Measurements from ENCODE around the gene ATP2A1. TPM values are rescaled to one million over a fixed set of nuclear protein-coding genes. Genes with fewer than 3 reads are reported as not detected.

ATP2A1 gene
- total and polyA plus RNA-seq, 2 of the 4 experiments (the other 2 are of a cell fraction), result under 0.01 to 0.63 TPM

DNA sequence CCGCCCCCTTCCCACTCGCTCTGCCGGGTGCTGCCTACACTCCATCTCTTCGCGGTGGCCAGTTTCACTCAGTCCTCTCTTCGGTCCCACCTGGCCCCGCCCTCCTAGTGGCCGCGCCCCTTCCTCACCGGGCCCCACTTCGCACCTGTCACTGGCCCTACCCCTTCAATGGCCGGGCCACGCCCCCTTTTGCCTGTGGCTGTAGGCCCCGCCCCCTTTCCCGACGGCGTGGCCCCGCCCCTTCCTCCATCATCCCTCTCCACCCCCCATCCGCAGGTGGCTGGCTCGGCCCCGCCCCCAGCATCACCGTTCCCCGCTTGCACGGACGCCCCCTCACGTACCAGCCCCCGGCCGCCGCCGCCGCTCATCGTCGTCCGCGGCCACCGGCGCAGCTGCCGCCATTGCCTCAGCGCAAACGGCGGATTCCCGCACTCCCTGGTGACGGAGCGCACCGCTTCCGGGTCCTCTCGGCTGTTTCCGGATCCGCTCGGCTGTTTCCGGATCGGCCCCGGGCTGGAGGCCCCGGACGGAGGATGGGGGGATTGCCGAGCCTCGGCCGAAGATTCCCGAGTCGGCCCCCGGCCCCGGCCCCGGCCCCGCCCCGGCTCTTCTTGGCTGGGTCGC lies 46.6 kb downstream of the ATP2A1 start, which contains the start of gene RABEP2:
TSS of gene RABEP2 (minus strand) at position 477 of the 624 bp plus-strand sequence. CDS start at position 402, 75 bp downstream.
- Histone ChIP-seq H3K14ac (replicated peaks; ENCODE audit: low read depth, low read length) (peak within 1 kb of the TSS; percentile 97), H3K9me3 (ENCODE audit: control insufficient read depth, insufficient read depth, low read length) (no peaks in the 10 kb centered on the region), H3K18ac (ENCODE audit: low read depth, low read length) (peak within 1 kb of the TSS; percentile 77), H3K4me1 (ENCODE audit: control insufficient read depth, insufficient read depth, low read length) (peaks cover 2% of the 10 kb centered on the region; the same call in 1 of the 2 replicates), H3K36me3 (ENCODE audit: control insufficient read depth, insufficient read depth, low read length) (peaks cover 3% of the 10 kb centered on the region; the same call in 1 of the 2 replicates), H3K4me2 (ENCODE audit: low read depth, low read length) (peak within 1 kb of the TSS; percentile 83), H3K79me1 (ENCODE audit: low read depth in 1 of 2, low read length in 2 of 2) (peaks cover 0 to 13% of the 10 kb centered on the region in 2 experiments; a peak in 3 of 4 replicates), H3K9ac (ENCODE audit: low read depth, low read length) (peak within 1 kb of the TSS; percentile 95), H3K4me3 (ENCODE audit: insufficient read depth, low read depth, low read length) (peak within 1 kb of the TSS; percentile 98), H4K8ac (ENCODE audit: low read depth in 2 of 2, low read length in 2 of 2) (peak within 1 kb of the TSS; percentile 70 to 99), H2BK20ac (ENCODE audit: low read depth, low read length) (no peak within 1 kb of the TSS), H3K27ac (ENCODE audit: insufficient read depth, low read length) (peak within 1 kb of the TSS; percentile 96), H4K5ac (ENCODE audit: low read depth, low read length) (peak within 1 kb of the TSS; percentile 78), H2BK120ac (ENCODE audit: low read depth, low read length) (peak within 1 kb of the TSS; percentile 71), H3K9me1 (ENCODE audit: insufficient read depth, low read length) (peaks cover 7% of the 10 kb centered on the region), H2AK9ac (replicated peaks; ENCODE audit: low read depth, low read length, poor library complexity) (peak within 1 kb of the TSS; percentile 97), H2AFZ (replicated peaks; ENCODE audit: low read length, poor library complexity) (peak within 1 kb of the TSS; percentile 100), H3K27me3 (ENCODE audit: control insufficient read depth, insufficient read depth, low read length) (no peaks in the 10 kb centered on the region), H4K20me1 (ENCODE audit: insufficient read depth, low read length) (peaks cover 9% of the 10 kb centered on the region; the same call in 1 of the 2 replicates), H2AK5ac (ENCODE audit: low read depth, low read length) (peak within 1 kb of the TSS; percentile 90), H3K56ac (ENCODE audit: extremely low read depth, insufficient read depth, low read length) (peak within 1 kb of the TSS; percentile 60), H2BK5ac (ENCODE audit: low read depth, low read length, poor library complexity, severe bottlenecking) (peak within 1 kb of the TSS; percentile 92), H3K23ac (ENCODE audit: low read depth, low read length) (peak within 1 kb of the TSS; percentile 96), H2BK15ac (ENCODE audit: low read depth, low read length) (peak within 1 kb of the TSS; percentile 71; the same call in 1 of the 3 replicates), H4K91ac (ENCODE audit: insufficient read depth, low read depth, low read length) (peak within 1 kb of the TSS; percentile 87), H3K4ac (ENCODE audit: low read depth, low read length) (peak within 1 kb of the TSS; percentile 96)
- CTCF ChIA-PET, result no interaction called here
- intact Hi-C loops (cut with micrococcal nuclease), result loop anchor here (2.0 to 5.0 kb wide), 2 partner anchors 20 to 63 kb away; partner anchors contain the start of gene SH2B1
- in situ Hi-C loops (cut with MboI; ENCODE audit: low sequenced_read_pairs), result loop anchor here (5.0 kb wide), 1 partner anchor 48 kb away; the partner anchor contains the start of gene ATP2A1
- WGBS, 2 experiments (ENCODE audit: extremely low coverage in 2 of 2, insufficient read length in 1 of 2), result 1% methylated on average over 22 of the region's 66 CpGs; no CpG with 5 or more reads in 1 of the 2 experiments
- DNase-seq (peak; percentile 78), ATAC-seq (ENCODE audit: low read depth) (peak; percentile 97)
- POLR2A ChIA-PET (ENCODE audit: unreplicated experiment), result interaction anchor here (1.0 kb wide), 1 partner anchor 15 kb away, joined by 4 read pairs; no protein-coding TSS in a partner anchor
- peak; percentile 2; the same call in 1 of the 2 replicates for TF ChIP-seq MAZ (IDR thresholded peaks at IDR 0.05; ENCODE audit: borderline replicate concordance, low read depth, low read length)
- no peak for TF ChIP-seq RAD21 (IDR thresholded peaks at IDR 0.05; ENCODE audit: low read length)
- BruUV-seq (replicated peaks), result no TSS peak
- dilution Hi-C loops (cut with HindIII; ENCODE audit: low sequenced_read_pairs, unreplicated experiment), result no loop called here
